Caco-2 (cell line): Measurements from ENCODE around the gene HOTAIR. TPM values are rescaled to one million over a fixed set of nuclear protein-coding genes. Genes with fewer than 3 reads are reported as not detected.

Source experiments
- BruUV-seq: library from RNA; stranded (reverse); fragments of 400-500 nt; replicated peaks from 2 replicates; lab custom pipeline; 2021; lab: Mats Ljungman, UMichigan
- CTCF ChIA-PET: fragments of 300-600 bp; sonication (Branson Sonifier 250); formaldehyde crosslinking; loops from one replicate; lab custom pipeline; 2022; ENCODE audit warnings: antibody characterized with exemption; lab: Charles Lee
- POLR2A ChIA-PET: fragments of 300-600 bp; sonication (Branson Sonifier 250); formaldehyde crosslinking; loops from one replicate; lab custom pipeline; 2022; ENCODE audit warnings: antibody characterized with exemption; lab: Charles Lee
- DNase-seq, 2 experiments: peaks; one replicate each; pipeline versions ENCODE4 v3.0.0 to v3.0.0-alpha.2; 2020 to 2022
- H3K27me3 ChIP-seq: replicated peaks from 2 replicates; pipeline ENCODE4 v1.6.0; 2011; ENCODE audit warnings: low read length; ENCODE audit not compliant: control insufficient read depth, insufficient read depth
- H3K36me3 ChIP-seq: 2 replicates; pipeline ENCODE4 v1.5.1; 2011; ENCODE audit warnings: low read length; ENCODE audit not compliant: control insufficient read depth, insufficient read depth
- H3K4me1 ChIP-seq: fragments of 250-450 bp; sonication (Bioruptor Pico); 2 replicates; pipeline ENCODE4 v1.5.1; 2020; ENCODE audit warnings: mild to moderate bottlenecking
- H3K4me3 ChIP-seq: 2 replicates; pipeline ENCODE4 v1.5.1; 2011; ENCODE audit warnings: low read depth, mild to moderate bottlenecking, control low read depth, low read length
- H3K9me3 ChIP-seq: fragments of 250-450 bp; sonication (Bioruptor Pico); 2 replicates; pipeline ENCODE4 v1.5.1; 2020; ENCODE audit warnings: mild to moderate bottlenecking, moderate library complexity
- H3K27ac Mint-ChIP-seq: one replicate; pipeline ENCODE4 v1.8.0; 2022; ENCODE audit warnings: mixed read lengths; ENCODE audit not compliant: unreplicated experiment
- H3K27me3 Mint-ChIP-seq: one replicate; pipeline ENCODE4 v1.8.0; 2022; ENCODE audit warnings: mixed read lengths; ENCODE audit not compliant: insufficient read depth, unreplicated experiment
- H3K36me3 Mint-ChIP-seq: one replicate; pipeline ENCODE4 v1.8.0; 2022; ENCODE audit warnings: mild to moderate bottlenecking, mixed read lengths; ENCODE audit not compliant: insufficient read depth, unreplicated experiment
- H3K4me1 Mint-ChIP-seq: one replicate; pipeline ENCODE4 v1.8.0; 2022; ENCODE audit warnings: low read depth, mixed read lengths; ENCODE audit not compliant: unreplicated experiment
- H3K4me3 Mint-ChIP-seq: one replicate; pipeline ENCODE4 v1.8.0; 2022; ENCODE audit warnings: mild to moderate bottlenecking, moderate library complexity, mixed read lengths; ENCODE audit not compliant: unreplicated experiment
- H3K9me3 Mint-ChIP-seq: one replicate; pipeline ENCODE4 v1.8.0; 2022; ENCODE audit warnings: mixed read lengths; ENCODE audit not compliant: unreplicated experiment
- CTCF ChIP-seq, 2 experiments: fragments of 200-600 bp in 1 of 2; IDR thresholded peaks; 1 replicate in 1 of 2; 2 replicates in 1 of 2; pipeline versions ENCODE4 v1.5.1 to v1.8.0; 2011 to 2022; ENCODE audit warnings: antibody characterized with exemption in 1 of 2, control low read depth in 1 of 2, inconsistent platforms in 1 of 2, low read depth in 1 of 2, low read length in 1 of 2, mild to moderate bottlenecking in 1 of 2, moderate library complexity in 1 of 2; ENCODE audit not compliant: insufficient read depth in 1 of 2, severe bottlenecking in 1 of 2, unreplicated experiment in 1 of 2
- intact Hi-C: fragments of 100-400 bp; cut with micrococcal nuclease; formaldehyde crosslinking; loops from one replicate; pipeline ENCODE4 v1.10.0; 2022; ENCODE audit not compliant: unreplicated experiment
- total RNA-seq: library from RNA; stranded (reverse); gene quantifications from 2 replicates; pipeline ENCODE4 v1.2.3, GENCODE V29; 2022

HOTAIR gene
- total RNA-seq, 1 experiment from 2014 or later = 1.9 TPM

- no peak overlapping the region for H3K4me3 Mint-ChIP-seq
- no peak overlapping the region for H3K27ac Mint-ChIP-seq
- H3K27me3 ChIP-seq = no peaks in the 10 kb centered on the region
- no peak overlapping the region for H3K4me3 ChIP-seq
- BruUV-seq = no TSS peak
- CTCF ChIA-PET = no interaction called here
- no peak for DNase-seq
- no peaks in the 10 kb centered on the region for H3K27me3 Mint-ChIP-seq
- POLR2A ChIA-PET = no interaction called here
- H3K36me3 Mint-ChIP-seq = no peaks in the 10 kb centered on the region
- peaks cover 10% of the 10 kb centered on the region; the same call in 1 of the 2 replicates for H3K4me1 ChIP-seq
- intact Hi-C loops = no loop called here
- no peaks in the 10 kb centered on the region for H3K9me3 Mint-ChIP-seq
- peaks cover 11% of the 10 kb centered on the region for H3K4me1 Mint-ChIP-seq
- no peaks in the 10 kb centered on the region for H3K9me3 ChIP-seq
- no peak for TF ChIP-seq CTCF (IDR thresholded peaks at IDR 0.05; ENCODE audit: insufficient read depth in 1 of 2, low read depth in 1 of 2, low read length in 1 of 2, severe bottlenecking in 1 of 2, unreplicated experiment in 1 of 2)
- H3K36me3 ChIP-seq = no peaks in the 10 kb centered on the region
These were observed 14.3 kb downstream of the HOTAIR start for GRCh38 chr12:53960187-53961024.

- Mint-ChIP-seq H3K27ac (no peak overlapping the region), H3K9me3 (no peaks in the 10 kb centered on the region), H3K27me3 (no peaks in the 10 kb centered on the region), H3K4me1 (peaks cover 6% of the 10 kb centered on the region), H3K36me3 (no peaks in the 10 kb centered on the region), H3K4me3 (no peak overlapping the region)
- POLR2A ChIA-PET = no interaction called here
- CTCF ChIA-PET = no interaction called here
- Histone ChIP-seq H3K36me3 (no peaks in the 10 kb centered on the region), H3K4me3 (no peak overlapping the region), H3K4me1 (peaks cover 15% of the 10 kb centered on the region), H3K27me3 (no peaks in the 10 kb centered on the region), H3K9me3 (no peaks in the 10 kb centered on the region)
- no peak for TF ChIP-seq CTCF (IDR thresholded peaks at IDR 0.05; ENCODE audit: insufficient read depth in 1 of 2, low read depth in 1 of 2, low read length in 1 of 2, severe bottlenecking in 1 of 2, unreplicated experiment in 1 of 2)
- intact Hi-C loops = no loop called here
- no TSS peak for BruUV-seq
- DNase-seq = no peak
These were observed 15.4 kb downstream of the HOTAIR start for GRCh38 chr12:53959314-53959713.

- no TSS peak for BruUV-seq
- no peak overlapping the region for H3K4me3 Mint-ChIP-seq
- H3K27me3 Mint-ChIP-seq = no peaks in the 10 kb centered on the region
- TF ChIP-seq CTCF (IDR thresholded peaks at IDR 0.05; ENCODE audit: insufficient read depth in 1 of 2, low read depth in 1 of 2, low read length in 1 of 2, severe bottlenecking in 1 of 2, unreplicated experiment in 1 of 2) = no peak
- DNase-seq = no peak
- no peak overlapping the region for H3K4me3 ChIP-seq
- intact Hi-C loops = no loop called here
- CTCF ChIA-PET = interaction anchor here (0.7 kb wide), 1 partner anchor 14 kb away, joined by 3 read pairs; no protein-coding TSS in a partner anchor
- POLR2A ChIA-PET = no interaction called here
- no peaks in the 10 kb centered on the region for H3K9me3 Mint-ChIP-seq
- H3K36me3 ChIP-seq = no peaks in the 10 kb centered on the region
- peaks cover 24% of the 10 kb centered on the region for H3K4me1 ChIP-seq
- H3K27ac Mint-ChIP-seq = no peak overlapping the region
- peaks cover 12% of the 10 kb centered on the region for H3K4me1 Mint-ChIP-seq
- no peaks in the 10 kb centered on the region for H3K27me3 ChIP-seq
- H3K36me3 Mint-ChIP-seq = peaks cover 5% of the 10 kb centered on the region
- H3K9me3 ChIP-seq = no peaks in the 10 kb centered on the region
These were observed 16.6 kb downstream of the HOTAIR start for GRCh38 chr12:53958128-53958527.
